ENCODE results near the gene NELL1.

The NELL1 gene

DNA sequence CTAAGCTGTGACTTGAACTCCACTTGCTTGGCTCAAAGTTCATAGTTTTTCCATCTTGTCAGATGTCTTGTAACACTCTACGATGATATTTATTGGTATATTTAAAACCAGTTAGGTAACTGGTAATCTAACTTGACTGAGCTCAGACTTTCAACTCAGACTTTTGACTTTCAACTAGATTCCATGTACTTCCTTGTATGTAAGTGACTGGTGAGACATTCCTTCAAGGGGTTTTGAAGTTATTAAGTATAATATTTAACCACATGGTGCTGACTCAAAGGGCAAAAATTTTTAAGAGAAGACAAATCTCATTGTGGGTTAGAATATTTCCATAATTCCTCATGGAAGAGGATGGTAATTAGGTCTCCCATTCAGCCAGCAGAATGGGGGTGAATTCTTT lies 892.2 kb downstream of the NELL1 start:
- DNase-seq (ENCODE audit: low read depth in 2 of 2), result no peak

DNA sequence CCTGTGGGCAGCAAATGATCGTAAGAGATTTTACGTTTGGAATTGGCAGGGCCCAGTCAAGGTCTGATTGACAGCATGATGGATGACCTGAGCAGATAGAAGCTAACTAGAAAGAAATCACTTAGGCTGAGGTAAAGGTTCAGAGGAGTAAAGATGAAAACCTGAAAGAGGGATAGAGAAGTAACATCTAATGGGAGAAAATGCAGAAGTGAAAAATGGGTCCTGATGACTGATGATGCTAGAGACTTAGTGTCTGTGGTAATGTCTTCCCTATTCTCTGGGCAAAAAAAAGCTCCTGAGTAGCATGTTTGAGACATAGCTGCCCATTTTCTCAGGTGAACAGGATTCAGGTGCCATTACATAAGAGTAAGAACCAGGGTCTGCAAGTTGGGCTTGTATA lies 894.7 kb downstream of the NELL1 start:
- DNase-seq (ENCODE audit: low read depth in 2 of 2), result no peak

- DNase-seq (ENCODE audit: low read depth in 2 of 2), result no peak
These were observed 895.7 kb downstream of the NELL1 start for GRCh38 chr11:21564833-21565682.

GRCh38 chr11:21566521-21567117 lies 897.2 kb downstream of the NELL1 start:
- no peak for DNase-seq (ENCODE audit: low read depth in 2 of 2)

GRCh38 chr11:21567645-21568290 lies 898.4 kb downstream of the NELL1 start:
- DNase-seq (ENCODE audit: low read depth in 2 of 2), result no peak

DNA sequence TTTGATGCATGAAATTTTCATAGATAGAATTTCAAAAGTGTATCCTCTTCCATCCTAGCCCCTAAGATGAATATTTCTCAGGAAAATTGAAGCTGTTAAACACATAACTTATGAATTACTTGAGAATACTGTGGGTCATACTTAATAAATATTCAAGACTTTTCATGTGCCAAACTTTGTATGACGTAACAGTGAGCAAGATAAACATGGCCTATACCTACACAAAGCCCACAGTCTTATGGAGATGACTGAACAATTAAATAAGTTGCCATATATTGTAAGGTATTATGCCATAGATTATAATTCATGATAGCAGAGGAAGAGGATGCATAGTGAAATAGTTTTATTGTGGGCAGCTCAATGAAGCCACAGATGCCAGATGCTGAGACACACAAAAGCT lies 902.8 kb downstream of the NELL1 start:
- DNase-seq (ENCODE audit: low read depth in 2 of 2), result no peak

DNA sequence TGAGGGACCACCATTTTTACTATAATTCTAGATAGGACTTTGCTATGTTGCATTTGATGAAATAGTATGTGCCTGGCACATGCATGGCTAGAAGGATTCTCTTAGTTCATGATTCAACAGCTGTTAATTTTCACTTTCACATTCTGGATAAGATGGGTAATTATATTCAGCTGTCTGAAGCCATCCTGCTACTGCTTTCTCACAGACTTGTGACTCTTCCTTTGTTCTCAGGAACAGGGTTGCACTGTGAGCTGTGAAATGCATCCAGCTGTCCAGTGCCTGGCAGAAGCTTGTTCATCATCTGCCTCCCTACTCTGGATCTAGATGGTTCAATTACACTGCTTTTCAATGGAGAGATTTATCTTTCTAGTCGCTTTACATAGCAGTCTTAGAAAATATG lies 913.4 kb downstream of the NELL1 start:
- no peak for DNase-seq (ENCODE audit: low read depth in 2 of 2)

- DNase-seq (ENCODE audit: low read depth in 2 of 2), result no peak
These were observed 919.4 kb downstream of the NELL1 start for GRCh38 chr11:21588754-21589153.

DNA sequence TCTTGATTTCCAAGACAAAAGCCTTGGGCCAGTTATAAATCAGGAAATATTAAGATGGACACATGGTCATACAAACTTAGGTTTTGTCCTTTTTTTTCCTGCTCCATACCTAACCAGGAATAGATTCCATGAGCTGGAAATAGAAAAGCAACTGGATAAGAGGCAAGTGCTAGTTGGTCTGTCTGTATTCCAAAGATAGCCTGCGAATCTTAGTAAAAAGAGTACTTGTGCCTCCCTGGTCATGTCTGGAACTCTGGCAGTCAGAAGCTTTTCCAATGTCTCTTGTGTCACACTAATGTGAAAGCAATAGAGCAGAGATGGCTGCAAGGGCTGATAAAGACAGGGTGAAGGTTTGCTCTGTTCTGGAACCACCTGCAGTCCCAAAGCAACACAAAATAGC lies 933.3 kb downstream of the NELL1 start:
- DNase-seq (ENCODE audit: low read depth in 2 of 2), result no peak

- no peak for DNase-seq (ENCODE audit: low read depth in 2 of 2)
These were observed 934.5 kb downstream of the NELL1 start for GRCh38 chr11:21603886-21604285.

GRCh38 chr11:21604564-21604963 lies 935.2 kb downstream of the NELL1 start:
- no peak for DNase-seq (ENCODE audit: low read depth in 2 of 2)

- DNase-seq (ENCODE audit: low read depth in 2 of 2), result no peak
These were observed 942.9 kb downstream of the NELL1 start for GRCh38 chr11:21612326-21612725.

- no peak for DNase-seq (ENCODE audit: low read depth in 2 of 2)
These were observed 945.6 kb downstream of the NELL1 start for GRCh38 chr11:21614961-21615360.

- no peak for DNase-seq (ENCODE audit: low read depth in 2 of 2)
These were observed 946.6 kb downstream of the NELL1 start for GRCh38 chr11:21615955-21616371.

DNA sequence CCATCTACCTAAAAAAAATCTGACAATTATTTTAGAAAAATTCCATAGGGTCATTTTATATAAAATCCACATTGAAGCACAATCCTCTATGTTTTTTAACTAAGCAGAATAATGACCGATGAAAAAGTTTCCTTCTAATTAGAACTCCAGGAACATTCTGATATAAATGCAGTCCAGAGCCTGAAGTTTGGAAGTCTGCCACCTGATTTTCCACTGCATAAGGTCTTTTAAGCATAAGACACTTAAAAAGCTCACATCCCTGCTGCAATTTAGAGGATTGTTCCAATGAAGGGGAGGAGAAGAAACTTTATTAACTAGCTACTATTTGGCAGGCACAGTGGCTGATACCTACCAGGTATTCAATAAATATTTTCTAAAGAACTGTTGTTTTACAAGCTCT lies 953.2 kb downstream of the NELL1 start:
- DNase-seq (ENCODE audit: low read depth in 2 of 2), result no peak

- no peak for DNase-seq (ENCODE audit: low read depth in 2 of 2)
These were observed 953.6 kb downstream of the NELL1 start for GRCh38 chr11:21622995-21623394.

Measured in stimulated activated CD8-positive, alpha-beta memory T cell treated with anti-CD3 and anti-CD28 coated beads, Interleukin-7, amount 100 ng/mL, for 4 hours (primary cell).